Adrenal gland (tissue), 12 donors: ENCODE data around the gene KRT79. TPM values are rescaled to one million over a fixed set of nuclear protein-coding genes. Genes with fewer than 3 reads are reported as not detected.
"Not testable (repeated sequence)": the region's sequence is repeated elsewhere in the genome, so short reads cannot be mapped to it uniquely, and the experiment has no call there.

Experiments
- DNase-seq, 7 donors: peaks; one replicate each; pipeline ENCODE4 v3.0.0-alpha.2; 2019 to 2020
- H3K27ac ChIP-seq, 5 donors: fragments of 200-600 bp; sonication (generic) in 4 of 5; 1 replicate in 3 of 5; 2 replicates in 2 of 5; pipeline versions ENCODE4 v1.5.1 to v1.8.0; 2016 to 2020; ENCODE audit warnings: mild to moderate bottlenecking in 1 of 5
- H3K27me3 ChIP-seq: fragments of 200-600 bp; 2 replicates; pipeline ENCODE4 v1.8.0; 2021
- H3K36me3 ChIP-seq, 2 donors: fragments of 200-600 bp; replicated peaks in 1 of 2; 1 replicate in 1 of 2; 2 replicates in 1 of 2; pipeline versions ENCODE4 v1.5.1 to v1.8.0; 2018 to 2022
- H3K4me1 ChIP-seq, 2 donors: fragments of 200-600 bp; replicated peaks in 1 of 2; 1 replicate in 1 of 2; 2 replicates in 1 of 2; pipeline versions ENCODE4 v1.5.1 to v1.8.0; 2018 to 2021
- H3K4me3 ChIP-seq, 4 donors: fragments of 200-600 bp; sonication (generic) in 3 of 4; one replicate each; pipeline ENCODE4 v1.5.1; 2016 to 2018
- H3K9me3 ChIP-seq, 3 donors: fragments of 200-600 bp; sonication (generic) in 1 of 3; replicated peaks in 1 of 3; 1 replicate in 2 of 3; 2 replicates in 1 of 3; pipeline versions ENCODE4 v1.5.1 to v1.8.0; 2016 to 2021
- CTCF ChIP-seq, 6 experiments: fragments of 450-650 bp in 4 of 6; fragments of 200-600 bp in 2 of 6; sonication (generic) in 1 of 6; IDR thresholded peaks; 1 replicate in 5 of 6; 2 replicates in 1 of 6; pipeline versions ENCODE4 v1.5.1 to v1.8.0; 2016 to 2021; ENCODE audit warnings: antibody characterized with exemption in 6 of 6, mild to moderate bottlenecking in 2 of 6, moderate library complexity in 1 of 6
- POLR2A ChIP-seq, 2 donors: fragments of 450-650 bp; IDR thresholded peaks; one replicate each; pipeline ENCODE4 v1.6.1; 2017; ENCODE audit warnings: antibody characterized with exemption in 2 of 2, mild to moderate bottlenecking in 2 of 2, moderate library complexity in 1 of 2
- WGBS, 4 donors: extraction: QIAGEN DNeasy Blood & Tissue Kit in 2 of 4; methylation state at CpG; one replicate each; pipeline versions ENCODE4 v1.1.5 to v1.1.7; 2013 to 2017; 5-methylcytosine and 5-hydroxymethylcytosine counted together
- intact Hi-C, 2 donors: fragments of 100-400 bp; cut with DNase I; formaldehyde crosslinking; loops; one replicate each; pipeline versions ENCODE4 v1.14.1 to v1.15.0; 2022 to 2023
- polyA plus RNA-seq, 3 donors: library from polyadenylated mRNA; stranded (reverse); fragments of 200-250 nt in 2 of 3; fragments of 350-450 nt in 1 of 3; fragmentation: Illumina TruSeq in 1 of 3; extraction: RNeasy Lipid Tissue Mini Kit (QIAGEN cat#74804) in 1 of 3; gene quantifications; one replicate each; pipeline ENCODE4 v1.2.3, GENCODE V29; 2013 to 2014
- total RNA-seq, 9 donors: library from RNA; depleted of rRNA in 4 of 9; stranded (reverse); fragments of >200 nt in 4 of 9; fragments of 120-200 nt in 1 of 9; fragmentation: NEBNext Ultra II Directional in 1 of 9; extraction: Animal tissue kit (Norgen Biotek cat#: 25700) in 1 of 9; gene quantifications; one replicate each; pipeline versions ENCODE4 v1.1.0 to v1.2.4, GENCODE V29; 2013 to 2023
- donor health status: healthy with polysubstance abuse.
- donor health status: Bipolar disorder and iron deficiency.
- donor health status: DM: yes; HTN: yes; CAD: no.
- donor health status: DM: no; HTN: no; CAD: no.
- donor health status: DM: no; HTN: no; CAD: no.
- donor health status: DM: yes; HTN: yes; CAD: no.

Gene KRT79
- total and polyA plus RNA-seq, 12 donors, result 0.24 TPM; not detected in 11

GRCh38 chr12:52797529-52797894, 36.6 kb downstream of the KRT79 start:
- Histone ChIP-seq H3K36me3 (no peaks in the 10 kb centered on the region), H3K9me3 (no peaks in the 10 kb centered on the region), H3K27ac (no peak overlapping the region), H3K4me1 (no peaks in the 10 kb centered on the region), H3K27me3 (peaks cover 3% of the 10 kb centered on the region), H3K4me3 (no peak overlapping the region)
- TF ChIP-seq POLR2A (IDR thresholded peaks at IDR 0.05), result no peak
- no peak for TF ChIP-seq CTCF (IDR thresholded peaks at IDR 0.05)
- no peak for DNase-seq
- intact Hi-C loops, result no loop called here

GRCh38 chr12:52796839-52797528, 37.1 kb downstream of the KRT79 start:
- Histone ChIP-seq H3K27me3 (peaks cover 3% of the 10 kb centered on the region), H3K9me3 (no peaks in the 10 kb centered on the region), H3K27ac (no peak overlapping the region), H3K36me3 (no peaks in the 10 kb centered on the region), H3K4me1 (no peaks in the 10 kb centered on the region), H3K4me3 (no peak overlapping the region)
- DNase-seq, result no peak
- 84% methylated on average over 3 of the region's 3 CpGs; no CpG with 5 or more reads in 2 of the 4 donors for WGBS, 4 donors
- intact Hi-C loops, result no loop called here
- TF ChIP-seq POLR2A (IDR thresholded peaks at IDR 0.05) (no peak), CTCF (IDR thresholded peaks at IDR 0.05) (no peak)

DNA sequence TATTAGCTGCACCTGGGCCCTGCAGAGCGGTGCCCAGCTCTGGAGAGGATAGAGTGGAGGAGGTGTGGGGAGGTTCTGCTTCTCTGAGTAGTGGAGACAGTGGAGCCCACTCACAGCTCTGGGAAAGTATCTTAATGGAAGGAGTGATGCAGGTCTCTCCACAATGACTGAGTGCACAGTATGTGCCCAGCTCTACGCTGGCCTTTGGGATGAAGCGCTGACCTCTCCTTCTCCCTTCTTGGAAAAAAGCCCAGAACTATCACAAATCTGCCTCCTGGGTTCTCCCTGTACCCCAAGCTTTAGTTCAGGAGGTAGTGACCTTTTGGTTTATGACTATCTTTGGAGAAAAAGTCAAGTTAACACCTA, 37.7 kb downstream of the KRT79 start:
- DNase-seq, result no peak
- no peaks in the 10 kb centered on the region for H3K36me3 ChIP-seq
- no peaks in the 10 kb centered on the region for H3K9me3 ChIP-seq
- no peak overlapping the region for H3K27ac ChIP-seq
- H3K27me3 ChIP-seq, result peaks cover 3% of the 10 kb centered on the region
- H3K4me3 ChIP-seq, result no peak overlapping the region
- H3K4me1 ChIP-seq, result no peaks in the 10 kb centered on the region
- no peak for TF ChIP-seq CTCF (IDR thresholded peaks at IDR 0.05)
- TF ChIP-seq POLR2A (IDR thresholded peaks at IDR 0.05), result no peak
- 88 to 100% (median 98%) methylated on average over 3 of the region's 3 CpGs for WGBS, 4 donors
- intact Hi-C loops, result no loop called here

DNA sequence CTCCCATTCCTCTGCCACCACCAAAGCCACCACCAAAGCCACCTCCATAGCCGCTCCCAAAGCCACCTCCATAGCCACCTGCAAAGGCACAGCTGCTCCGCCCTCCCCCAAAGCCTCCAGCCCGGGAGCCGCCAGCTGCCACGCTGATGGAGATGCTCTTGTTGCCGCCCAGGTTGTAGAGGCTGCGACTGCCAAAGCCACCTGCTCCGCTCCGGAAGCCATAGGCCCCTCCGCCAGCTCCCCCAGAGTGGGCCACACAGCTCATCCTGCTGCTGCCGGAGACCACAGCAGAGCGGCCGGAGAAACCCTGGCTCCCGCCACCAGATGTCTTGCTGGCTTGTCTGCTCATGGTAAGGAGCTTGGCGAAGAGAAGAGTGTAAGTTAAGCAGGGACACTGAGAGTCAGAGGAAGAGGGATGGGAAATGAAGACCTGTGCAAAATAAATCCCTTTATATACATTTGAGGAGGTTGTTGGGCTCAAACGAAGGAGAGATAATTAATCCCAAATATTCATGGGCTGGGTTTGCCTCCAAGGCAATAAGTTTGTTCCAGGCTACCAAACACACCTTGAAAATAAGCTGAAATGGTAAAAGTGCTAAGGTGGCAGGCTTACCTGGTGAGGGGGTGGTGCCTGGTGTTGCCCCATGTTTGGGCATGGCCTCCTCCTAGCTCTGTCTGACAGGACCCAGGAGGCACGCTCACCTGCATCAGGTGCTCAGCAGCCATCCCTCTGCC, 38.2 kb downstream of the KRT79 start, which contains the start of gene KRT3:
Gene KRT3 (minus strand): TSS at position 424 of the 735 bp plus-strand sequence. CDS start 75 bp downstream, at position 349.
- Histone ChIP-seq H3K27me3 (peaks cover 9% of the 10 kb centered on the region), H3K36me3 (no peaks in the 10 kb centered on the region), H3K4me3 (no peak within 1 kb of the TSS), H3K27ac (no peak within 1 kb of the TSS), H3K4me1 (no peaks in the 10 kb centered on the region), H3K9me3 (no peaks in the 10 kb centered on the region)
- no peak for DNase-seq
- TF ChIP-seq POLR2A (IDR thresholded peaks at IDR 0.05) (no peak), CTCF (IDR thresholded peaks at IDR 0.05) (no peak)
- 84 to 93% (median 88%) methylated on average over 9 to 17 of the region's 17 CpGs for WGBS, 4 donors
- intact Hi-C loops, result no loop called here

- H3K36me3 ChIP-seq, intact Hi-C loops, H3K4me1 ChIP-seq, DNase-seq, H3K9me3 ChIP-seq, H3K27ac ChIP-seq, H3K4me3 ChIP-seq: not testable (repeated sequence)
- WGBS, 4 donors, result 88 to 100% (median 90%) methylated on average over 1 to 2 of the region's 2 CpGs
- peaks cover 11% of the 10 kb centered on the region for H3K27me3 ChIP-seq
Measured at GRCh38 chr12:52795332-52795674, 38.8 kb downstream of the KRT79 start.
